Measurements from ENCODE around the gene QRICH2. TPM values are rescaled to one million over a fixed set of nuclear protein-coding genes. Genes with fewer than 3 reads are reported as not detected.
"Not testable (repeated sequence)": the region's sequence is repeated elsewhere in the genome, so short reads cannot be mapped to it uniquely, and the experiment has no call there.

The QRICH2 gene
- total RNA-seq, 1 experiment from 2014 or later, result 1.4 TPM

- no peak for DNase-seq (ENCODE audit: low read depth)
- in situ Hi-C loops (cut with HindIII; ENCODE audit: low pct_unique_long_range_greater_than_20kb, low sequenced_read_pairs), result no loop called here
Observed at GRCh38 chr17:76260669-76261068, 47.4 kb downstream of the QRICH2 start.

GRCh38 chr17:76260220-76260619 lies 47.9 kb downstream of the QRICH2 start:
- in situ Hi-C loops (cut with HindIII; ENCODE audit: low pct_unique_long_range_greater_than_20kb, low sequenced_read_pairs), result no loop called here

GRCh38 chr17:76256430-76257050 lies 51.5 kb downstream of the QRICH2 start:
- DNase-seq (ENCODE audit: low read depth); in situ Hi-C loops (cut with HindIII; ENCODE audit: low pct_unique_long_range_greater_than_20kb, low sequenced_read_pairs): not testable (repeated sequence)

More at GRCh38 chr17:76260220-76260619, 47.9 kb downstream of the QRICH2 start:
- DNase-seq (ENCODE audit: low read depth), result no peak

GRCh38 chr17:76255801-76256429 lies 52.2 kb downstream of the QRICH2 start:
- in situ Hi-C loops (cut with HindIII; ENCODE audit: low pct_unique_long_range_greater_than_20kb, low sequenced_read_pairs), result no loop called here
- DNase-seq (ENCODE audit: low read depth), result no peak

- DNase-seq (ENCODE audit: low read depth), result no peak
- in situ Hi-C loops (cut with HindIII; ENCODE audit: low pct_unique_long_range_greater_than_20kb, low sequenced_read_pairs), result no loop called here
Observed at GRCh38 chr17:76254275-76254674, 53.8 kb downstream of the QRICH2 start.

GRCh38 chr17:76253841-76254240 lies 54.2 kb downstream of the QRICH2 start:
- DNase-seq (ENCODE audit: low read depth), result no peak
- in situ Hi-C loops (cut with HindIII; ENCODE audit: low pct_unique_long_range_greater_than_20kb, low sequenced_read_pairs), result no loop called here

GRCh38 chr17:76252967-76253766 lies 54.9 kb downstream of the QRICH2 start:
- DNase-seq (ENCODE audit: low read depth); in situ Hi-C loops (cut with HindIII; ENCODE audit: low pct_unique_long_range_greater_than_20kb, low sequenced_read_pairs): not testable (repeated sequence)

- in situ Hi-C loops (cut with HindIII; ENCODE audit: low pct_unique_long_range_greater_than_20kb, low sequenced_read_pairs), result no loop called here
- DNase-seq (ENCODE audit: low read depth), result peak; percentile 80
Observed at GRCh38 chr17:76252040-76252954, 55.8 kb downstream of the QRICH2 start.

GRCh38 chr17:76251478-76252039 lies 56.5 kb downstream of the QRICH2 start:
- DNase-seq (ENCODE audit: low read depth), result no peak
- in situ Hi-C loops (cut with HindIII; ENCODE audit: low pct_unique_long_range_greater_than_20kb, low sequenced_read_pairs), result no loop called here

GRCh38 chr17:76250141-76250540 lies 57.9 kb downstream of the QRICH2 start:
- DNase-seq (ENCODE audit: low read depth), result no peak
- in situ Hi-C loops (cut with HindIII; ENCODE audit: low pct_unique_long_range_greater_than_20kb, low sequenced_read_pairs), result no loop called here

- in situ Hi-C loops (cut with HindIII; ENCODE audit: low pct_unique_long_range_greater_than_20kb, low sequenced_read_pairs), result no loop called here
- no peak for DNase-seq (ENCODE audit: low read depth)
Observed at GRCh38 chr17:76248013-76248782, 59.9 kb downstream of the QRICH2 start.

GRCh38 chr17:76247304-76247703 lies 60.8 kb downstream of the QRICH2 start:
- in situ Hi-C loops (cut with HindIII; ENCODE audit: low pct_unique_long_range_greater_than_20kb, low sequenced_read_pairs), result no loop called here
- no peak for DNase-seq (ENCODE audit: low read depth)

- in situ Hi-C loops (cut with HindIII; ENCODE audit: low pct_unique_long_range_greater_than_20kb, low sequenced_read_pairs), result no loop called here
- DNase-seq (ENCODE audit: low read depth), result no peak
Observed at GRCh38 chr17:76246080-76247066, 61.7 kb downstream of the QRICH2 start.

GRCh38 chr17:76244721-76245120 lies 63.4 kb downstream of the QRICH2 start:
- in situ Hi-C loops (cut with HindIII; ENCODE audit: low pct_unique_long_range_greater_than_20kb, low sequenced_read_pairs); DNase-seq (ENCODE audit: low read depth): not testable (repeated sequence)

- DNase-seq (ENCODE audit: low read depth), result no peak
- in situ Hi-C loops (cut with HindIII; ENCODE audit: low pct_unique_long_range_greater_than_20kb, low sequenced_read_pairs), result no loop called here
Observed at GRCh38 chr17:76243826-76244679, 64.0 kb downstream of the QRICH2 start.
